ENCODE results near the gene PRSS56. TPM values are rescaled to one million over a fixed set of nuclear protein-coding genes. Genes with fewer than 3 reads are reported as not detected.

Gene PRSS56
- total and polyA plus RNA-seq, 8 donors = not detected

GRCh38 chr2:232496501-232497270, 23.5 kb upstream of the PRSS56 start:
- DNase-seq = no peak

DNA sequence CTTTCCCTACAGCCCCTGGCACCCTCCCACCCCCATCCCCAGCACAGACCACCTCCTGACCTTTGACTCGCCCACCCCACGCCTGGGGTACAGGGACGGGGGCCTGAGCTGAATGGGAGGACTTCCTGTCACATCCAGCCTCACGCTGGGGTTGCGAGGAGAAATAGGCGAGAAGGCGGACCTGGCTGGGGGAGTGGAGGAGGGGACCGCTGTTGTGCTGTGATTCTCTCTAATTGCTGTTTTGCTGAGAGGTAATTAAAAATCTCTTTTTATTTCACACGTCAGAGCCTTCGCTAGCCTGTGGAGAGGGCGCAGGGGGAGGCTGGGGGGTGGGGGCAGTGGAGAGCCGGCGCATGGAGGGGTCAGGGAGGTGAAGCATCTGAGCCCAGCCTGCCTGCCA, 22.8 kb upstream of the PRSS56 start:
- Histone ChIP-seq H3K9me3 (no peaks in the 10 kb centered on the region), H3K36me3 (no peaks in the 10 kb centered on the region), H3K27me3 (peaks cover 0 to 31% (median 6%) of the 10 kb centered on the region in 3 donors), H3K27ac (no peak overlapping the region), H3K4me1 (peaks cover 2 to 11% (median 7%) of the 10 kb centered on the region in 4 donors), H3K4me3 (no peak overlapping the region)
- TF ChIP-seq, protein P1, sequence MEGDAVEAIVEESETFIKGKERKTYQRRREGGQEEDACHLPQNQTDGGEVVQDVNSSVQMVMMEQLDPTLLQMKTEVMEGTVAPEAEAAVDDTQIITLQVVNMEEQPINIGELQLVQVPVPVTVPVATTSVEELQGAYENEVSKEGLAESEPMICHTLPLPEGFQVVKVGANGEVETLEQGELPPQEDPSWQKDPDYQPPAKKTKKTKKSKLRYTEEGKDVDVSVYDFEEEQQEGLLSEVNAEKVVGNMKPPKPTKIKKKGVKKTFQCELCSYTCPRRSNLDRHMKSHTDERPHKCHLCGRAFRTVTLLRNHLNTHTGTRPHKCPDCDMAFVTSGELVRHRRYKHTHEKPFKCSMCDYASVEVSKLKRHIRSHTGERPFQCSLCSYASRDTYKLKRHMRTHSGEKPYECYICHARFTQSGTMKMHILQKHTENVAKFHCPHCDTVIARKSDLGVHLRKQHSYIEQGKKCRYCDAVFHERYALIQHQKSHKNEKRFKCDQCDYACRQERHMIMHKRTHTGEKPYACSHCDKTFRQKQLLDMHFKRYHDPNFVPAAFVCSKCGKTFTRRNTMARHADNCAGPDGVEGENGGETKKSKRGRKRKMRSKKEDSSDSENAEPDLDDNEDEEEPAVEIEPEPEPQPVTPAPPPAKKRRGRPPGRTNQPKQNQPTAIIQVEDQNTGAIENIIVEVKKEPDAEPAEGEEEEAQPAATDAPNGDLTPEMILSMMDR (IDR thresholded peaks at IDR 0.05) = no peak
- no peak for TF ChIP-seq POLR2AphosphoS5 (IDR thresholded peaks at IDR 0.05)
- no peak for TF ChIP-seq EP300 (IDR thresholded peaks at IDR 0.05)
- no peak for TF ChIP-seq POLR2A (IDR thresholded peaks at IDR 0.05)
- intact Hi-C loops (cut with DNase I; ENCODE audit: low total_unique reads) = no loop called here
- 73 to 82% (median 78%) methylated on average over 13 of the region's 13 CpGs for WGBS, 5 donors
- no peak for DNase-seq

More at GRCh38 chr2:232496501-232497270, 23.5 kb upstream of the PRSS56 start:
- Histone ChIP-seq H3K4me3 (no peak overlapping the region), H3K27me3 (peaks cover 0 to 24% (median 0%) of the 10 kb centered on the region in 3 donors), H3K36me3 (no peaks in the 10 kb centered on the region), H3K9me3 (no peaks in the 10 kb centered on the region), H3K4me1 (peaks cover 0 to 5% (median 3%) of the 10 kb centered on the region in 4 donors), H3K27ac (no peak overlapping the region)
- intact Hi-C loops (cut with DNase I; ENCODE audit: low total_unique reads) = no loop called here
- 70 to 75% (median 73%) methylated on average over 17 to 20 of the region's 20 CpGs for WGBS, 5 donors
- TF ChIP-seq, protein P1 (IDR thresholded peaks at IDR 0.05) = no peak
- TF ChIP-seq POLR2A (IDR thresholded peaks at IDR 0.05) (no peak), POLR2AphosphoS5 (IDR thresholded peaks at IDR 0.05) (no peak), EP300 (IDR thresholded peaks at IDR 0.05) (no peak)

GRCh38 chr2:232498452-232498851, 21.7 kb upstream of the PRSS56 start:
- TF ChIP-seq POLR2A (IDR thresholded peaks at IDR 0.05) (no peak), EP300 (IDR thresholded peaks at IDR 0.05) (no peak), POLR2AphosphoS5 (IDR thresholded peaks at IDR 0.05) (no peak)
- TF ChIP-seq, protein P1 (IDR thresholded peaks at IDR 0.05) = no peak
- H3K27me3 ChIP-seq = peaks cover 0 to 34% (median 17%) of the 10 kb centered on the region in 3 donors
- DNase-seq = no peak
- WGBS, 5 donors = 87 to 95% (median 91%) methylated on average over 3 of the region's 3 CpGs
- H3K4me3 ChIP-seq = no peak overlapping the region
- H3K36me3 ChIP-seq = no peaks in the 10 kb centered on the region
- peaks cover 9 to 22% (median 18%) of the 10 kb centered on the region in 4 donors for H3K4me1 ChIP-seq
- no peak overlapping the region for H3K27ac ChIP-seq
- H3K9me3 ChIP-seq = no peaks in the 10 kb centered on the region
- intact Hi-C loops (cut with DNase I; ENCODE audit: low total_unique reads) = no loop called here

DNA sequence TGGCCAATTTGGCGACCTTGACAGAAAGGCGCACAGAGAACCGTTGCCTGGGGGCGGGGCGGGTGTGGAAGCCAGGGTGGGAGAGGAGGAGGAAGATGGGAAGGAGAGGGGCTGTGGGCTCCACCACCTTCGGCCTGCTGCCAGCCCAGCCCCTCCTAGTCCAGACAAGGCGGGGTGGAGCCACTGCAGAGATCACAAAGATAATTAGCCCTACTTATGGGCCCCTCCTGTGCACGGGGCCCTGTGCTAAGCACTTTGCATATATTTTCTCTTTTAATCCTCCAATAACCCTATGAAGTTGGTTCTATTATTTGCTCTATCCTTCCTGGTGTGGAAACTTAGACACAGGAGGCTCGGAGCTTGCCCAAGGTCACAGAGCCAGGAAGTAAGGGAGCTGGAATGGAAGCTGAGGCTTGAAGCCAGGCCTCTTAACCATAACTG, 18.8 kb upstream of the PRSS56 start:
- no peaks in the 10 kb centered on the region for H3K9me3 ChIP-seq
- no peaks in the 10 kb centered on the region for H3K36me3 ChIP-seq
- 67 to 74% (median 71%) methylated on average over 9 of the region's 9 CpGs for WGBS, 5 donors
- peaks cover 0 to 59% (median 30%) of the 10 kb centered on the region in 3 donors for H3K27me3 ChIP-seq
- intact Hi-C loops (cut with DNase I; ENCODE audit: low total_unique reads) = no loop called here
- TF ChIP-seq EP300 (IDR thresholded peaks at IDR 0.05) = no peak
- TF ChIP-seq, protein P1 (IDR thresholded peaks at IDR 0.05) = no peak
- TF ChIP-seq POLR2A (IDR thresholded peaks at IDR 0.05) = no peak
- TF ChIP-seq POLR2AphosphoS5 (IDR thresholded peaks at IDR 0.05) = no peak
- peak overlapping the region in 1 of 5 donors; percentile 75 for H3K27ac ChIP-seq
- no peak for DNase-seq
- no peak overlapping the region for H3K4me3 ChIP-seq
- peaks cover 9 to 28% (median 24%) of the 10 kb centered on the region in 4 donors for H3K4me1 ChIP-seq
